Lung (tissue), 12 donors: Measurements from ENCODE around the gene GGA3. TPM values are rescaled to one million over a fixed set of nuclear protein-coding genes. Genes with fewer than 3 reads are reported as not detected.

Experiments used
- ATAC-seq: fragments of 200-7000 bp; cut with Tn5 transposase; one replicate; pipeline ENCODE4 v1.9.1; 2020; ENCODE audit warnings: moderate number of reproducible peaks; ENCODE audit not compliant: insufficient read depth, low FRiP score
- DNase-seq, 3 donors: peaks; one replicate each; pipeline ENCODE4 v3.0.0-alpha.2; 2013 to 2017
- H3K27ac ChIP-seq, 2 donors: one replicate each; pipeline ENCODE4 v1.5.1; 2013; ENCODE audit warnings: mild to moderate bottlenecking in 2 of 2, moderate library complexity in 2 of 2, control low read depth in 1 of 2, inconsistent platforms in 1 of 2, low read depth in 1 of 2, low read length in 1 of 2
- H3K27me3 ChIP-seq, 3 donors: one replicate each; pipeline ENCODE4 v1.5.1; 2013; ENCODE audit warnings: low read length in 2 of 3; ENCODE audit not compliant: control insufficient read depth in 3 of 3, insufficient read depth in 3 of 3
- H3K36me3 ChIP-seq, 4 donors: one replicate each; pipeline ENCODE4 v1.5.1; 2013; ENCODE audit warnings: low read length in 4 of 4, mild to moderate bottlenecking in 1 of 4, moderate library complexity in 1 of 4; ENCODE audit not compliant: control insufficient read depth in 4 of 4, insufficient read depth in 4 of 4
- H3K4me1 ChIP-seq, 5 donors: one replicate each; pipeline ENCODE4 v1.5.1; 2013; ENCODE audit warnings: low read length in 5 of 5, mild to moderate bottlenecking in 2 of 5, moderate library complexity in 1 of 5; ENCODE audit not compliant: control insufficient read depth in 5 of 5, insufficient read depth in 5 of 5
- H3K4me3 ChIP-seq: one replicate; pipeline ENCODE4 v1.5.1; 2013; ENCODE audit warnings: mild to moderate bottlenecking, control low read depth, moderate library complexity
- H3K9ac ChIP-seq, 2 donors: one replicate each; pipeline ENCODE4 v1.5.1; 2013; ENCODE audit warnings: low read length in 2 of 2, control low read depth in 1 of 2; ENCODE audit not compliant: insufficient read depth in 1 of 2
- H3K9me3 ChIP-seq, 4 donors: one replicate each; pipeline ENCODE4 v1.5.1; 2013; ENCODE audit warnings: low read length in 3 of 4, mild to moderate bottlenecking in 1 of 4, moderate library complexity in 1 of 4; ENCODE audit not compliant: control insufficient read depth in 4 of 4, insufficient read depth in 3 of 4
- CTCF ChIP-seq: IDR thresholded peaks from 2 replicates; pipeline ENCODE4 v1.5.1; 2012; ENCODE audit warnings: mild to moderate bottlenecking; ENCODE audit errors: control extremely low read depth, extremely low read depth
- WGBS, 2 donors: extraction: QIAGEN DNeasy Blood & Tissue Kit; methylation state at CpG; one replicate each; pipeline ENCODE4 v1.1.7; 2013; 5-methylcytosine and 5-hydroxymethylcytosine counted together
- polyA plus RNA-seq, 2 donors: library from polyadenylated mRNA; stranded (reverse); fragments of 200-250 nt; gene quantifications; one replicate each; pipeline ENCODE4 v1.2.1, GENCODE V29; 2013
- total RNA-seq, 2 donors: library from RNA; depleted of rRNA in 1 of 2; stranded (reverse); fragments of >200 nt in 1 of 2; gene quantifications; one replicate each; pipeline ENCODE4 v1.2.1, GENCODE V29; 2014 to 2021
- donor health status: control.
- donor health status: control.
- donor health status: Bipolar disorder and iron deficiency.
- donor health status: healthy.
- donor health status: DM: yes; HTN: yes; CAD: no.

GGA3 gene
- total and polyA plus RNA-seq, 4 donors, result 22.8 to 42.4 (median 31.1) TPM

GRCh38 chr17:75225016-75225415, 36.4 kb downstream of the GGA3 start:
- no peak for DNase-seq
- no peak for ATAC-seq
- WGBS, 2 donors, result 84 to 88% methylated on average over 14 of the region's 14 CpGs
- no peak for TF ChIP-seq CTCF
- H3K27me3 ChIP-seq, result no peaks in the 10 kb centered on the region
- no peaks in the 10 kb centered on the region for H3K4me1 ChIP-seq
- no peak overlapping the region for H3K9ac ChIP-seq
- H3K4me3 ChIP-seq, result no peak overlapping the region
- no peaks in the 10 kb centered on the region for H3K9me3 ChIP-seq
- H3K36me3 ChIP-seq, result peaks cover 16 to 39% (median 33%) of the 10 kb centered on the region in 4 donors
- H3K27ac ChIP-seq, result no peak overlapping the region

- TF ChIP-seq CTCF, result no peak
- Histone ChIP-seq H3K9ac (no peak overlapping the region), H3K4me3 (no peak overlapping the region), H3K27me3 (no peaks in the 10 kb centered on the region), H3K27ac (no peak overlapping the region), H3K4me1 (no peaks in the 10 kb centered on the region), H3K9me3 (no peaks in the 10 kb centered on the region), H3K36me3 (peaks cover 29 to 36% (median 34%) of the 10 kb centered on the region in 4 donors)
- DNase-seq, result no peak
- 97 to 98% methylated on average over 3 of the region's 3 CpGs for WGBS, 2 donors
- ATAC-seq, result no peak
Measured at GRCh38 chr17:75219815-75220214, 41.6 kb downstream of the GGA3 start.

GRCh38 chr17:75218131-75218530, 43.3 kb downstream of the GGA3 start:
- Histone ChIP-seq H3K4me1 (no peaks in the 10 kb centered on the region), H3K27me3 (no peaks in the 10 kb centered on the region), H3K36me3 (peaks cover 29 to 46% (median 42%) of the 10 kb centered on the region in 4 donors), H3K4me3 (no peak overlapping the region), H3K9ac (no peak overlapping the region), H3K9me3 (no peaks in the 10 kb centered on the region), H3K27ac (no peak overlapping the region)
- 93 to 99% methylated on average over 6 of the region's 6 CpGs for WGBS, 2 donors
- no peak for DNase-seq
- TF ChIP-seq CTCF, result no peak
- ATAC-seq, result no peak

- no peaks in the 10 kb centered on the region for H3K27me3 ChIP-seq
- peaks cover 10 to 28% (median 17%) of the 10 kb centered on the region in 4 donors for H3K36me3 ChIP-seq
- H3K9ac ChIP-seq, result no peak overlapping the region
- no peak for TF ChIP-seq CTCF
- H3K27ac ChIP-seq, result no peak overlapping the region
- H3K4me3 ChIP-seq, result no peak overlapping the region
- ATAC-seq (no peak), DNase-seq (no peak)
- H3K4me1 ChIP-seq, result peaks cover 0 to 9% (median 0%) of the 10 kb centered on the region in 5 donors
- H3K9me3 ChIP-seq, result no peaks in the 10 kb centered on the region
- 85 to 90% methylated on average over 3 of the region's 3 CpGs for WGBS, 2 donors
Measured at GRCh38 chr17:75209061-75209460, 52.3 kb downstream of the GGA3 start.
